Lung microvascular endothelial cell (primary cell): ENCODE data around the gene MAGEA10. TPM values are rescaled to one million over a fixed set of nuclear protein-coding genes. Genes with fewer than 3 reads are reported as not detected.
"Not testable (repeated sequence)": the region's sequence is repeated elsewhere in the genome, so short reads cannot be mapped to it uniquely, and the experiment has no call there.

Source experiments
- DNase-seq, 2 donors: peaks; one replicate each; pipeline versions ENCODE4 v3.0.0 to v3.0.0-alpha.2; 2010; ENCODE audit warnings: low read depth in 2 of 2
- total RNA-seq: library from RNA; depleted of rRNA; stranded (reverse); fragments of >200 nt; gene quantifications from 2 replicates; pipeline ENCODE4 v1.2.1, GENCODE V29; 2014

MAGEA10 gene
- not detected in 2 replicates for total RNA-seq

DNA sequence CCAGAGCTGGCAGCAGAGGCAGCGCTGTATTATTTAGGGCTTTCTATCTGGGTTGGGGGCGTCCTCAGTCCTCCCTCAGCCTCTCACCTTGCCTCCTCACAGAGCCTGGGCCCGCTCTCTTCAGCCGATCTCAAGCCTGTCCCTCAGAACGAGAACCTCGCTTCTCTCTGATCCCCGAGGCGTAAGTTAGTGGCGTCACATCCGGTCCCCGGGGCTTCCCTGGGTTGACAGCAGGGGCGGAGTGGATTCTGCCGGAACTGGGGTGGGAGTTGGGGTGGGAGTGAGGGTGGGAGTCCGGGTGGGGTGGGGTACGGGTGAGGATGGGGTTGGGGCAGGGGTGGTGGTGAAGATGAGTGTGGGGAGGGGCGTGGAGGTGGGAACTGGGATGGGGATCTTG lies at the start of gene MAGEA10:
Gene MAGEA10, minus strand, starts transcription at position 190 of the 397 bp plus-strand sequence. CDS start 2,957 bp downstream, outside the sequence.
- DNase-seq: no peak

GRCh38 chrX:152177497-152178269 lies 39.3 kb upstream of the MAGEA10 start:
- no peak for DNase-seq

DNA sequence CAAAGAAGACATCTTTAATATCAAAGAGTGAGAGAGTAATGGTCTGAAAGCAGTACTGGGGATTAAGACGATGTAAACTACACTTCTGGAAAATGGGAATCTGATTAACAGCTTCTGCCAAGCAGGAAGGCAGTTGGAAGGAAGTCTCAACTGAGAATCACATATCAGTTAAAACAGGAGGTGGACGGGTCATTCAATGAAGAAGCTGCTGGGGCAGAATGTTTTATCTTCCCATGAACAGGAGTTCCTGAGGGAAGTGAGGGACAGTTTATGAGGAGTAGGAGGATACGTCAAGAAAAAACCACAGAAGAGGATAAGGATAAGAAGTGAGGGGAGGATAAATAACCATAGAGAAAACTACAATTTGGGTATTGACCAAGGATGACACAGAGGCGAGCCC lies 38.7 kb upstream of the MAGEA10 start:
- no peak for DNase-seq

DNA sequence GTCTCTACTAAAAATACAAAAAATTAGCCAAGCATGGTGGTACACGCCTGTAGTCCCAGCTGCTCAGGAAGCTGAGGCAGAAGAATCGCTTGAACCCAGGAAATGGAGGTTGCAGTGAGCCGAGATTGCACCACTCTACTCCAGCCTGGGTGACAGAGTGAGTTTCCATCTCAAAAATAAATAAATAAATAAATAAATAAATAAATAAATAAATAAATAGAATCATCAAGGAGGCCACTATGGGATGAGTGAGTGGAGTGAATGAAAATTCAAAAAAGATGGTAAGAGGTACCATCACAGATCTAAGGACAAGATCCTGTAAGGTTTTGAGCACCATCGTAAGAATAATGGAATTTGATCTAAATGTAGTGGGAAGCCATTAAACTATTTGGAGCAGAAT lies 37.5 kb upstream of the MAGEA10 start:
- not testable (repeated sequence) for DNase-seq

DNA sequence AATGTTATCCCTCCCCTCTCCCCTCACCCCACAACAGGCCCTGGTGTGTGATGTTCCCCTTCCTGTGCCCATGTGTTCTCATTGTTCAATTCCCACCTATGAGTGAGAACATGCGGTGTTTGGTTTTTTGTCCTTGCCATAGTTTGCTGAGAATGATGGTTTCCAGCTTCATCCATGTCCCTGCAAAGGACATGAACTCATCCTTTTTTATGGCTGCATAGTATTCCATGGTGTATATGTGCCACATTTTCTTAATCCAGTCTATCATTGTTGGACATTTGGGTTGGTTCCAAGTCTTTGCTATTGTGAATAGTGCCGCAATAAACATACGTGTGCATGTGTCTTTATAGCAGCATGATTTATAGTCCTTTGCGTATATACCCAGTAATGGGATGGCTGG lies 35.5 kb upstream of the MAGEA10 start:
- not testable (repeated sequence) for DNase-seq

DNA sequence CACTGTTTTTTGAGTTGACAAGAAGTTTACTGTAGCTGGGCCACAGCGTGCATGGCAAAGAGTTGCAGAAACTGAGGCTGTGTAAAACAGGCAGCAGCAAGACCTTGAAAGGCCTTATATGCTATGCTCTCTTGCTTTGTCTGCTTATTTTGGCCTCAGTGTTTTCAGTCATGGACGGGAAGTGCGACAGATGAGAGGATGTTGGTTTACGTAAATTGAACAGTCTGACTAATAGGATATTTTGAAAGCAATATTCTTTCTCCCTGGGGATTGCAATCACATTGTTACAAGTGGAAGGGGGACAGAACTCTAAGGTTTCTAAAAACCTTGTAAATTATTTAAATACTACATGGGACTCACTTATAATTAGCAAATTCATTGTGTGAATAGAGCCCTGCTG lies 32.2 kb upstream of the MAGEA10 start:
- DNase-seq: peak in 1 of 2 donors; percentile 52

DNA sequence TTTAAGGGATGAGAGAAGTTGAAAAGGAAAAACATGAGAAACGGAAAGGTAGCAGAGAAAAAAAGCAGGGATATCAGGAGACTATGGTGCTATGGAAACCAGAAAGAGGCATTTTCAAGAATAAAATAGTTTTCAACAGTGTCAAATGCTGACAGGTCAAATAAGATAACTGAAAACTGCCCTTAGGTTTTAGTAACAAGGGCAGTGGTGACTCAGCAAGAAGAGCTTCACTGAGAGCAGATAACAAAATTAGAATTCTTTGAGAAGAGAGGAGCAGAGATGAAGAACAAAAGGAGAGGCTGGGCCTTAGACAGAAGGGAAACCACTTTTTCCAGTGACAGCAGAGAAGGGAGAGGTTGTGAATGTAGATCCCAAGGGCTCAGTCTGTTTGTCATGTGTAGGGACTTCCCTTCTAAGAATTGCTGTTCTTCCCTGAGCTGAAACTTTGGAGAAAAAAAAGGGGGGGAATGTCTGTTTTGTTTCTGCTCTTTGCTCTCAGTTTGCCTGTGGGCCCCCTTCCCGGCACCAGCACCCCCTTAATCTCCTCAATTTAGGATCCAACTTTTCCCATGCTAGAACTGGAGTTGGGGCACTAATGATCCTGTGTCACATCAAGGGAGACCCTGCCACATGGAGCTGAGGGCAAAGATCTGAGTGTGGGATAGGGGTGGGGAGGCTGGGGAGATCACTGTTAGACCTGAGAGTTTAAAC lies 26.8 kb upstream of the MAGEA10 start:
- no peak for DNase-seq

GRCh38 chrX:152157042-152157441 lies 18.7 kb upstream of the MAGEA10 start:
- no peak for DNase-seq

GRCh38 chrX:152155766-152156310 lies 17.5 kb upstream of the MAGEA10 start:
- no peak for DNase-seq

DNA sequence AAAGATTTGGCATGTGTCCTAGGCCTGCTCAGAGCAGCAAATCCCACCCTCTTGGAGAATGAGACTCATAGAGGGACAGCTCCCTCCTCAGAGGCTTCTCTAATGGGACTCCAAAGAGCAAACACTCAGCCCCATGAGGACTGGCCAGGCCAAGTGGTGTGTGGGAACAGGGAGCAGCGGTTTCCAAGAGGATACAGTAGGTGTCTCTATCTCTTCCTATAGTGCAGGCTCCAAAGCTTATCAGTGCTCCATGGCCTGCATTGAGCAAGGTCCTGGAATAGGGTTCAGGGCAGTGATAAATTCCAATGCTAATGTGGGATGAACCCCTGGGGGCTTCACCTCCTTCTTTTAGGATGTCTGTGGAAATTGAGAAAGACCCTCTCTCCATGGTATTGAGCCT lies 15.7 kb upstream of the MAGEA10 start:
- no peak for DNase-seq

GRCh38 chrX:152151256-152151655 lies 12.9 kb upstream of the MAGEA10 start:
- no peak for DNase-seq

DNA sequence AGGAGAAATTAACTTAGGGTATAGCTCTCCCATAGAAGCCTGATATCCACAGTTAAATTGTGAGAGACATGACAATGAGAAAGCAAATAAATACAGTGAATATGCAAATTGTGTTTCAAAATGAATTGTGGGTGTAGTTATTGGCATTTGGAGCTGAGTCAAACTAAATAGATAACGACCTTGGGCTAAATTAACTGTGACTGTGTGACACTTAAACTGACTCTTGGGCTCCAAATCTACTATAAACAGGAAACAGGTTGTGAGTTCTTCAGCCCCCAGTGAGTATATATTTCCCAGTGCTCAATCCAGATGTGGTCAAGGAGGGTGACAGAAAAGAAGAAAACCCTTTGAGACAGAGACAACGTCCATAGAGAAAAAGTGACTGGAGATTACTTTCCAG lies 11.3 kb upstream of the MAGEA10 start:
- no peak for DNase-seq

- no peak for DNase-seq
Measured at GRCh38 chrX:152139589-152139988, 1.2 kb upstream of the MAGEA10 start.

- no peak for DNase-seq
Measured at GRCh38 chrX:152137771-152138387, 498 bp downstream of the MAGEA10 start.

- DNase-seq: no peak
Measured at GRCh38 chrX:152136312-152136711, 2.1 kb downstream of the MAGEA10 start.

DNA sequence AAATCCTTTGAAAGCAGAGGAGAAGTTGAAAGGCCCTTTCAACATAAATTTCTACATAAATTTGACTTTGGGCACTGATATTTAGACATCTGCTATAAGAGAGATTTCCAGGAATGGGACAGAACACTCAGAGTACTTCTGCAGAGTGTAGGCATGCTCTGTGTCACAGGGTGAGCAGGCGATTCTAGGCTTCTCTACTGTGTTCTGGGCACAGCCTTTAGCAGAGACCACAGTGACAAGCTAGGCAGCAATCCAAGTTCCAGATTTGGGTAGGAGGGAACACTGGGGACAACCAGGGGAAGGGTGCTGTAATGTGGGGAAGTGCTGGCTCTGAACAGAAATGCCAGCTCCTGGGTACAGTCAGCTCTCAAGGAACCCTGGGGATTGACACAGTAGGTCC lies 6.9 kb downstream of the MAGEA10 start:
- no peak for DNase-seq

DNA sequence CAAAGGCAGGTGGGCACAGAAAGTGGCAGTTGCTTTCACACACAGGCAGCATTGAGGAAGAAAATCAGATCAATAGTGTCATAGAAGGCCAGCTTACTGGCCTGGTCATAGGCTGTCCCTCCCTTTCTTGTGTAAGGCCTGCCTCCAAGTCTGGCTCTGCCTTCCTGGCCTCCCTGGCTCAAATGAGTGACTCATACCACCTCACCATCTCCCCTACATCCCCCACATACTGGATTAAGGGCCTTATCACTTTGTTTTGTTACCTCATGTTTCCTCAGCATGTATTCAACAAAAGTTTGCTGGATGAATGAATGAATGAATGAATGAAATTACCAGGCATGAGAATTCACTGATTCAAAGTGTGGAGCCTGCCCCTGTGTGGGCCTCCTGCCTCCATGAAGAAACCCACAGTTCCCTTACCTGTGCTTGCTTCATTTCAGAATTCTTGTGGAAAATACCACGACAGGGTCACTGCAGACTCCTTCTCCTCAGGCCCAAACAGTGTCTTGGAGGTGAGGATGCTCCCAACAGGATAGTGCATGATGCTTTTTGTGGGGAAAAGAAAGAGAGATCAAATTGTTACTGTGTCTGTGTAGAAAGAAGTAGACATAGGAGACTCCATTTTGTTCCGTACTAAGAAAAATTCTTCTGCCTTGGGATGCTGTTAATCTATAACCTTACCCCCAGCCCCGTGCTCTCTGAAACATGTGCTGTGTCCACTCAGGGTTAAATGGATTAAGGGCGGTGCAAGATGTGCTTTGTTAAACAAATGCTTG lies 9.1 kb downstream of the MAGEA10 start:
- DNase-seq: not testable (repeated sequence)

DNA sequence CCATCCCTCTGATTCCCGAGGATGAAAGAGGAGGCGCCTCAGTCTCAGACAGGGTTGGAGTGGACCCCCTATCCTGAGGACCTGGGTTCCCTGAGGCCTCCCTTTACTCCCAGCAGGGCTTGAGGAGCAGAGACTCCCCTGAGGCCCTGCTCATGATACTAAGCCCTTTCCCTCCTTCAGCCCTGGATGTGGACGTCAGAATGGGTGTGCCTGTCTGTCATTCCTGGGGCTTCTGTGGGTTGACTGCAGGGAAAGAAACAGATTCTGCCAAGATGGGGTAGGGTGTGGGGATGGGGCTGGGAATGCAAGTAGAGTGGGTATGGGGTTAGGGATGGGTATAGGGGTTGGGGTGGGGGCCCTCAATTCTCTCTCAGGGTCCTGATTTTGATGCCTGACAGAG lies 21.1 kb downstream of the MAGEA10 start:
- no peak for DNase-seq

DNA sequence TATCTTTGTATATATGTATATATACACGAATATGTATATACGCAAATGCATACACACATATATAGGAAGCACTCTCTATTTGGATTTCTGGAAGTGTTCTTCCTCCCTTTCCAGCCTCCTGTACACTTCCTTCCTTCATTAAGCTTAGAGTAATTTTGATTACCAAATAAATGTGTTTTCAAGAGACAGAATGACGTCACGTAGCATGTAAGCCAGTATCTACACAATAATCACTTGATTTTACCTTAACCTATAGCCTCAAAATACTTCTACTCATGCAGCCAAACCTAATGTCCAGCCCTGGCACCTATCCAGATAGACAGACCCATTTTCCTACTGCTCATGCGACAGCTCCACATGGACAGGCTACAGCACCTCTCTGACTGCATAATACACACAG lies 29.9 kb downstream of the MAGEA10 start:
- no peak for DNase-seq

DNA sequence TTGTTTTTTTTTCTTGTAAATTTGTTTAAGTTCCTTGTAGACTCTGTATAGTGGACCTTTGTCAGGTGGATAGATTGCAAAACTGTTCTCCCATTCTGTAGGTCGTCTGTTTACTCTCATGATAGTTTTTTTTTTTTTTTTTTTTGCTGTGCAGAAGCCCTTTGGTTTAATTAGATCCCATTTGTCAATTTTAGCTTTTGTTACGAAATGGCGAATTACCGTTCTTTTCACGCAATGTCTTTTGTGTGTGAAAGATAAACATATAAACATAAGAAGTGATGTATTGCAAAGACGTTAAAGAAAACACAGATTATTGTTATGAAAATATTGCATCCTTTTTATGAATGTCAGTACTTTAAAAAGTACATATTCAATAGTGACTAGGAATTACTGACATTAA lies 34.5 kb downstream of the MAGEA10 start:
- no peak for DNase-seq

- DNase-seq: no peak
Measured at GRCh38 chrX:152086141-152086540, 52.2 kb downstream of the MAGEA10 start.
